Measurements from ENCODE around the gene PALLD. TPM values are rescaled to one million over a fixed set of nuclear protein-coding genes. Genes with fewer than 3 reads are reported as not detected.

PALLD gene
- total RNA-seq, 2 experiments from 2014 or later, result 0.49 to 0.78 TPM

GRCh38 chr4:168538632-168539031 lies 41.8 kb downstream of the PALLD start:
- ATAC-seq (ENCODE audit: poor library complexity), result no peak
- Mint-ChIP-seq H3K36me3 (ENCODE audit: low read depth) (no peaks in the 10 kb centered on the region), H3K27ac (no peak overlapping the region), H3K4me3 (no peak overlapping the region), H3K4me1 (ENCODE audit: low read depth) (no peaks in the 10 kb centered on the region), H3K9me3 (no peaks in the 10 kb centered on the region), H3K27me3 (peaks cover 8% of the 10 kb centered on the region)
- no peak overlapping the region for H3K4me3 ChIP-seq (ENCODE audit: low read length)
- no peak overlapping the region for H3K27ac ChIP-seq (ENCODE audit: low read depth in 1 of 2, low read length in 2 of 2)
- H3K27me3 ChIP-seq (ENCODE audit: control insufficient read depth in 1 of 2, insufficient read depth in 2 of 2, low read length in 2 of 2), result no peaks in the 10 kb centered on the region
- H3K9me3 ChIP-seq (ENCODE audit: control insufficient read depth in 1 of 2, insufficient read depth in 1 of 2, low read length in 2 of 2), result no peaks in the 10 kb centered on the region
- no peak for DNase-seq
- CTCF ChIA-PET, result interaction anchor here (1.1 to 1.3 kb wide), 2 partner anchors 18 to 42 kb away, joined by 3 to 4 read pairs; no protein-coding TSS in a partner anchor
- TF ChIP-seq CTCF (IDR thresholded peaks at IDR 0.05), result no peak
- POLR2A ChIA-PET, result no interaction called here
- no peaks in the 10 kb centered on the region for H3K4me1 ChIP-seq (ENCODE audit: insufficient read depth, low read length)
- intact Hi-C loops (cut with DNase I, micrococcal nuclease), result no loop called here
- no peaks in the 10 kb centered on the region for H3K36me3 ChIP-seq (ENCODE audit: insufficient read depth, low read length)

DNA sequence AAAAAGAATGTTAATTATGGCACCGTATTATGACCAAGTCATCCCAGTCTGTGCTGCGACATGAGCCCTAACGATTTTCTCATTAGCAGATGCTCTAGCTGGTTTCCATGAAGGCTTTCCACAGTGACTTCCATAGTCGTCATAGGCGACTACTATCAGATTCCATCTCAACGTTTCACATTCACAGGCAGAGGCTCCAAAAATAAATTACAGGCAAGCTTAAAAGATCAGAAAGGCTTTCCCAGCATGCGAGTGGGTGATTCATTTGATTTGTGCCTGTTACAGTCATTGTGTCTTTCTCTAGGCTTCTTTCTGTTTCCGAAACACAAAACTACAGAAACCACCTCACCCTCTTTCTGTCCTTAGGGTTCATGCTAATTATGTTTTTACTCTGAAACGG lies 43.2 kb downstream of the PALLD start:
- H3K36me3 ChIP-seq (ENCODE audit: insufficient read depth, low read length), result no peaks in the 10 kb centered on the region
- CTCF ChIA-PET, result no interaction called here
- H3K9me3 ChIP-seq (ENCODE audit: control insufficient read depth in 1 of 2, insufficient read depth in 1 of 2, low read length in 2 of 2), result no peaks in the 10 kb centered on the region
- Mint-ChIP-seq H3K27me3 (peaks cover 8% of the 10 kb centered on the region), H3K36me3 (ENCODE audit: low read depth) (no peaks in the 10 kb centered on the region), H3K4me3 (no peak overlapping the region), H3K27ac (no peak overlapping the region), H3K4me1 (ENCODE audit: low read depth) (no peaks in the 10 kb centered on the region), H3K9me3 (no peaks in the 10 kb centered on the region)
- no peaks in the 10 kb centered on the region for H3K4me1 ChIP-seq (ENCODE audit: insufficient read depth, low read length)
- intact Hi-C loops (cut with DNase I, micrococcal nuclease), result no loop called here
- no peak overlapping the region for H3K27ac ChIP-seq (ENCODE audit: low read depth in 1 of 2, low read length in 2 of 2)
- DNase-seq, result no peak
- POLR2A ChIA-PET, result no interaction called here
- ATAC-seq (ENCODE audit: poor library complexity), result no peak
- H3K4me3 ChIP-seq (ENCODE audit: low read length), result no peak overlapping the region
- H3K27me3 ChIP-seq (ENCODE audit: control insufficient read depth in 1 of 2, insufficient read depth in 2 of 2, low read length in 2 of 2), result no peaks in the 10 kb centered on the region
- TF ChIP-seq CTCF (IDR thresholded peaks at IDR 0.05), result no peak

DNA sequence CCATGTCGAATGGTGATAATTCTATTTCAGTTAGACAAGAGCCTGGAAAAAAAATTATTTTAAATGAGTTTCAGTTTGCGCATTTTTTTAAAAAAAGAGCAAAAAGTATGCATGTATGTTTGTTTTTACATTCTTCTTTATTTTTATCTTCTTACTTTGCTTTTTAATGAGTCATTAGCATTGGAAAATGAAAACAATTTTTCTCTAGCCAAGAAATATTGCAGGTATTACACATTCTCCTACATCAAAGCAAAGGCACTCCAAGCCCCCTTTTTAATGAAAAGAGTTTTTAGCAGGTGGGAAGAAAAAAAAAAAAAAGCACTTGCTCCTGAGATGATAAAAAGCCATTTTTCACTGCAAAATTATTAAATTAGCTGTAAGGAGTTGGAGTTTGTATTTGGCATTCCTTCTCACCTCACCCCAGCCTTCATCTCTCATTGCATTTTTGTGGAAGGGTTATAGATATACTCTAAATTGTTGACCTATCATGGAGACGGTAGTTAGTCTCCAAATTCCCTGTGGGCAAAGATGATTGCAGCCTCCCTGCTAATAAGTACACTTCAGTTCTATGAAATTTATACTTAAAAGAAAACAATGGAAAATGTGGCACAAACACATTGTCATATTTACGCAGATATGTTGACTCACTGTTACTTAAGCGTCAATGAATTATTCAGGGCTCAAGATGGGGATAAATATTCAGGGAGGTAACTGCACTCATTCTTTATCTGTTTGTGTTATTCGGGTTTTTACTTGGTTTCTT lies 43.8 kb downstream of the PALLD start:
- TF ChIP-seq CTCF (IDR thresholded peaks at IDR 0.05), result no peak
- Mint-ChIP-seq H3K27me3 (peaks cover 12% of the 10 kb centered on the region), H3K36me3 (ENCODE audit: low read depth) (no peaks in the 10 kb centered on the region), H3K9me3 (no peaks in the 10 kb centered on the region), H3K27ac (no peak overlapping the region), H3K4me3 (no peak overlapping the region), H3K4me1 (ENCODE audit: low read depth) (no peaks in the 10 kb centered on the region)
- ATAC-seq (ENCODE audit: poor library complexity) (no peak), DNase-seq (no peak)
- ChIA-PET CTCF (no interaction called here), POLR2A (no interaction called here)
- intact Hi-C loops (cut with DNase I, micrococcal nuclease), result no loop called here
- Histone ChIP-seq H3K27ac (ENCODE audit: low read depth in 1 of 2, low read length in 2 of 2) (no peak overlapping the region), H3K36me3 (ENCODE audit: insufficient read depth, low read length) (no peaks in the 10 kb centered on the region), H3K27me3 (ENCODE audit: control insufficient read depth in 1 of 2, insufficient read depth in 2 of 2, low read length in 2 of 2) (no peaks in the 10 kb centered on the region), H3K9me3 (ENCODE audit: control insufficient read depth in 1 of 2, insufficient read depth in 1 of 2, low read length in 2 of 2) (no peaks in the 10 kb centered on the region), H3K4me3 (ENCODE audit: low read length) (no peak overlapping the region), H3K4me1 (ENCODE audit: insufficient read depth, low read length) (no peaks in the 10 kb centered on the region)
